ENCODE results near the gene ENDOV. TPM values are rescaled to one million over a fixed set of nuclear protein-coding genes. Genes with fewer than 3 reads are reported as not detected.

The ENDOV gene
- total RNA-seq, 1 donor from 2014 or later = 40.7 TPM

GRCh38 chr17:80441133-80441578 lies 26.2 kb downstream of the ENDOV start:
- Mint-ChIP-seq H3K27me3 (ENCODE audit: unreplicated experiment) (peaks cover 11% of the 10 kb centered on the region), H3K27ac (ENCODE audit: unreplicated experiment) (no peak overlapping the region), H3K4me3 (ENCODE audit: unreplicated experiment) (no peak overlapping the region), H3K9me3 (ENCODE audit: unreplicated experiment) (no peaks in the 10 kb centered on the region), H3K4me1 (ENCODE audit: unreplicated experiment) (no peaks in the 10 kb centered on the region), H3K36me3 (ENCODE audit: low read depth, unreplicated experiment) (no peaks in the 10 kb centered on the region)
- TF ChIP-seq CTCF (IDR thresholded peaks at IDR 0.05; ENCODE audit: unreplicated experiment) = no peak
- DNase-seq (ENCODE audit: low spot score) = peak; percentile 88

DNA sequence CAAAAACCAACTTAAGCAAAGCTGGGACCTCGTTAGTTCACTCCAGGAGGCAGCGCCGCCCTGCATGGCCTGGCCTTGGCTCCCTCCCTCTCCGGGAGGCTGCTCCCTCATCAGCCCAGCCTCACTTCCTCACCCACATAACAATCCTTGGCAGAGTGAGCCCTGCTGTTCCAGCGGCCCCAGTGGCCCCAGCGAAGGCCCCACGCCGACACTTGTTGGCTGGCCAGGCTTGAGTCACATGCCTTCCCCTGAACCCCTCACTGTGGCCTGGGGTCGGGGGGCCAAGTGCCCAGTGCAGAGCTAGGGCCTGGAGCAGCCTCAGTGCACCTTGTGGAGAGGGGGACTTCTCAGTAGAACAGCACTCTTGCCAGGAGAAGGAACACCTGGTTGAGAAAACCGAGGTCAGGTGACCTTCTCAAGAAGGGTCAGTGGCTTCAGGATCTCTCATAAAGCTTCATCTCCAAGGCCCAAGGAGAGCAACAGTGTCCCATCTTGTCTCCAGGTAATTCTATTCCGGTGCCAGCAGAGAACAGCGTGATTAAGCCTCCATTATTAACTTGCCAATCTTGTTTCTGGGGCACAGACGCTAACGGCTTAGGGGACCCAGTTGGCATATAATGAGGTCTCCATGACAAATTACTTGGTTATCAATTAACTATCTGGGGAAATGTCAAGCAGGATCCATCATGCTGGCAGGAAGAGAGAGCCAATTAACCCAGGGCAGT lies 26.8 kb downstream of the ENDOV start:
- H3K9me3 Mint-ChIP-seq (ENCODE audit: unreplicated experiment) = no peaks in the 10 kb centered on the region
- no peak overlapping the region for H3K27ac Mint-ChIP-seq (ENCODE audit: unreplicated experiment)
- no peak for DNase-seq (ENCODE audit: low spot score)
- no peaks in the 10 kb centered on the region for H3K36me3 Mint-ChIP-seq (ENCODE audit: low read depth, unreplicated experiment)
- no peak for TF ChIP-seq CTCF (IDR thresholded peaks at IDR 0.05; ENCODE audit: unreplicated experiment)
- H3K4me1 Mint-ChIP-seq (ENCODE audit: unreplicated experiment) = no peaks in the 10 kb centered on the region
- no peak overlapping the region for H3K4me3 Mint-ChIP-seq (ENCODE audit: unreplicated experiment)
- H3K27me3 Mint-ChIP-seq (ENCODE audit: unreplicated experiment) = peaks cover 9% of the 10 kb centered on the region

- H3K4me3 Mint-ChIP-seq (ENCODE audit: unreplicated experiment) = no peak overlapping the region
- H3K27ac Mint-ChIP-seq (ENCODE audit: unreplicated experiment) = no peak overlapping the region
- no peaks in the 10 kb centered on the region for H3K36me3 Mint-ChIP-seq (ENCODE audit: low read depth, unreplicated experiment)
- no peak for DNase-seq (ENCODE audit: low spot score)
- H3K9me3 Mint-ChIP-seq (ENCODE audit: unreplicated experiment) = no peaks in the 10 kb centered on the region
- H3K4me1 Mint-ChIP-seq (ENCODE audit: unreplicated experiment) = no peaks in the 10 kb centered on the region
- no peak for TF ChIP-seq CTCF (IDR thresholded peaks at IDR 0.05; ENCODE audit: unreplicated experiment)
- H3K27me3 Mint-ChIP-seq (ENCODE audit: unreplicated experiment) = peaks cover 9% of the 10 kb centered on the region
Measured at GRCh38 chr17:80442323-80442659, 27.3 kb downstream of the ENDOV start.

DNA sequence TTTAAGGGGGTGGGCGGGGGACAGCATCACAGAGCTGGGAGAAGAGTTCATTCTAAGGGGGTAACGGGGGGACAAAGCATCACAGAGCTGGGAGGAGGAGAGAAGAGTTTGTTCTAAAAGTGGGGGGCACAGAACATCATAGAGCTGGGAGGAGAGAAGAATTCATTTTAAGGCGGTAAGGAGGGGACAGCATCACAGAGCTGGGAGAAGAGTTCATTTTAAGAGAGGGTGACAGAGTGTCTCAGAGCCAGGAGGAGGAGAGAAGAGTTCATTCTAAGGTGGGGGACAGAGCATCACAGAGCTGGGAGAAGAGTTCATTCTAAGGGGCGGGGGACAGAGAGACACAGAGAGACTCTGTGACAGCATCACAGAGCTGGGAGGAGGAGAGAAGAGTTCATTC lies 27.8 kb downstream of the ENDOV start:
- TF ChIP-seq CTCF (IDR thresholded peaks at IDR 0.05; ENCODE audit: unreplicated experiment) = no peak

DNA sequence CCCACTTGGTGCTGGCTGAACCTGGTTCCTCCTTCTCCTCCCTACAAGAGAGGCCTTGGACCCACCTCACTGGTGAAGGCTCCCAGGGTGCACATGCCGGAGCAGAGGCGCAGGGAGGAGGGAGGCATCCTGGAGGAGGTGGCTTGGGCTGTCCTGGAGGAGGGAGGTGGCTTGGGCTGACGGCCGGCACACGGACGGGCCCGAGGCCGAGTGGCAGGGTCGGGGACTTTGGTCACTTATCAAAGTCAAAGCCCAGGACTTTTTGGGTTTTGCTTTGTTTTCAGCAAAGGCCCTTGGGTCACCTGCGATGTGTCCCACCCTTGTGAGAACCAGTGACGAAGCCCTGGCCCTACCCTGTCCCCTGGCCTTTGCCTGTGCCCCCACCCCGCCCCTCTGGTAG lies 28.5 kb downstream of the ENDOV start:
- no peak for DNase-seq (ENCODE audit: low spot score)
- Mint-ChIP-seq H3K9me3 (ENCODE audit: unreplicated experiment) (no peaks in the 10 kb centered on the region), H3K27me3 (ENCODE audit: unreplicated experiment) (peaks cover 9% of the 10 kb centered on the region), H3K4me1 (ENCODE audit: unreplicated experiment) (no peaks in the 10 kb centered on the region), H3K27ac (ENCODE audit: unreplicated experiment) (no peak overlapping the region), H3K36me3 (ENCODE audit: low read depth, unreplicated experiment) (no peaks in the 10 kb centered on the region), H3K4me3 (ENCODE audit: unreplicated experiment) (no peak overlapping the region)
- TF ChIP-seq CTCF (IDR thresholded peaks at IDR 0.05; ENCODE audit: unreplicated experiment) = no peak

More for the DNA sequence above, 27.8 kb downstream of the ENDOV start:
- no peak for DNase-seq (ENCODE audit: low spot score)
- Mint-ChIP-seq H3K4me1 (ENCODE audit: unreplicated experiment) (no peaks in the 10 kb centered on the region), H3K27me3 (ENCODE audit: unreplicated experiment) (peaks cover 9% of the 10 kb centered on the region), H3K9me3 (ENCODE audit: unreplicated experiment) (no peaks in the 10 kb centered on the region), H3K4me3 (ENCODE audit: unreplicated experiment) (no peak overlapping the region), H3K36me3 (ENCODE audit: low read depth, unreplicated experiment) (no peaks in the 10 kb centered on the region), H3K27ac (ENCODE audit: unreplicated experiment) (no peak overlapping the region)

Data from endothelial cell (in vitro differentiated cells).